ENCODE results near the gene KATNAL2.

The KATNAL2 gene

GRCh38 chr18:46917108-46917802, at the start of gene KATNAL2, which contains the start of gene PIAS2:
KATNAL2 (plus strand) TSS chr18:46917602; CDS start chr18:46946873, 29,271 bp downstream.
PIAS2 (minus strand) TSS chr18:46917507; CDS start chr18:46917345, 162 bp downstream.
- H3K27ac ChIP-seq (ENCODE audit: low read depth in 2 of 2, low read length in 2 of 2), result peak within 1 kb of the TSS; percentile 80 to 87
- H3K9me3 ChIP-seq (ENCODE audit: control insufficient read depth in 2 of 2, low read length in 2 of 2), result no peaks in the 10 kb centered on the region
- H3K9ac ChIP-seq (ENCODE audit: low read depth in 1 of 2, low read length in 2 of 2), result peak within 1 kb of the TSS; percentile 79 to 92

GRCh38 chr18:46868169-46868921, 49.1 kb upstream of the KATNAL2 start:
- H3K9ac ChIP-seq (ENCODE audit: low read depth in 1 of 2, low read length in 2 of 2), result no peak overlapping the region
- no peaks in the 10 kb centered on the region for H3K4me1 ChIP-seq (ENCODE audit: control insufficient read depth in 2 of 2, insufficient read depth in 2 of 2, low read length in 2 of 2)
- peak overlapping the region in 1 of 2 donors; percentile 11 for H3K27ac ChIP-seq (ENCODE audit: low read depth in 2 of 2, low read length in 2 of 2)
- no peaks in the 10 kb centered on the region for H3K27me3 ChIP-seq (ENCODE audit: control insufficient read depth in 2 of 2, insufficient read depth in 2 of 2, low read length in 2 of 2)
- peaks cover 3 to 7% of the 10 kb centered on the region in 2 donors for H3K36me3 ChIP-seq (ENCODE audit: control insufficient read depth in 2 of 2, insufficient read depth in 2 of 2, low read length in 2 of 2)
- no peak overlapping the region for H3K4me3 ChIP-seq (ENCODE audit: low read length in 2 of 2)
- peaks cover 6 to 13% of the 10 kb centered on the region in 2 donors for H3K9me3 ChIP-seq (ENCODE audit: control insufficient read depth in 2 of 2, low read length in 2 of 2)

More at GRCh38 chr18:46917108-46917802, at the start of gene KATNAL2, which contains the start of gene PIAS2:
- Histone ChIP-seq H3K36me3 (ENCODE audit: control insufficient read depth in 2 of 2, insufficient read depth in 2 of 2, low read length in 2 of 2) (no peaks in the 10 kb centered on the region), H3K4me1 (ENCODE audit: control insufficient read depth in 2 of 2, insufficient read depth in 2 of 2, low read length in 2 of 2) (peaks cover 3 to 8% of the 10 kb centered on the region in 2 donors), H3K27me3 (ENCODE audit: control insufficient read depth in 2 of 2, insufficient read depth in 2 of 2, low read length in 2 of 2) (no peaks in the 10 kb centered on the region), H3K4me3 (ENCODE audit: low read length in 2 of 2) (peak within 1 kb of the TSS; percentile 69 to 96)

- Histone ChIP-seq H3K27me3 (ENCODE audit: control insufficient read depth in 2 of 2, insufficient read depth in 2 of 2, low read length in 2 of 2) (no peaks in the 10 kb centered on the region), H3K27ac (ENCODE audit: low read depth in 2 of 2, low read length in 2 of 2) (peak overlapping the region; percentile 6 to 49), H3K36me3 (ENCODE audit: control insufficient read depth in 2 of 2, insufficient read depth in 2 of 2, low read length in 2 of 2) (peaks cover 0 to 4% of the 10 kb centered on the region in 2 donors), H3K9me3 (ENCODE audit: control insufficient read depth in 2 of 2, low read length in 2 of 2) (peaks cover 13 to 15% of the 10 kb centered on the region in 2 donors), H3K9ac (ENCODE audit: low read depth in 1 of 2, low read length in 2 of 2) (no peak overlapping the region), H3K4me1 (ENCODE audit: control insufficient read depth in 2 of 2, insufficient read depth in 2 of 2, low read length in 2 of 2) (no peaks in the 10 kb centered on the region), H3K4me3 (ENCODE audit: low read length in 2 of 2) (no peak overlapping the region)
These were observed 39.9 kb upstream of the KATNAL2 start for GRCh38 chr18:46877329-46877987.

GRCh38 chr18:46883180-46883579, 34.2 kb upstream of the KATNAL2 start:
- Histone ChIP-seq H3K4me1 (ENCODE audit: control insufficient read depth in 2 of 2, insufficient read depth in 2 of 2, low read length in 2 of 2) (peaks cover 5 to 6% of the 10 kb centered on the region in 2 donors), H3K27ac (ENCODE audit: low read depth in 2 of 2, low read length in 2 of 2) (no peak overlapping the region), H3K4me3 (ENCODE audit: low read length in 2 of 2) (no peak overlapping the region), H3K9me3 (ENCODE audit: control insufficient read depth in 2 of 2, low read length in 2 of 2) (peaks cover 0 to 6% of the 10 kb centered on the region in 2 donors), H3K9ac (ENCODE audit: low read depth in 1 of 2, low read length in 2 of 2) (no peak overlapping the region), H3K27me3 (ENCODE audit: control insufficient read depth in 2 of 2, insufficient read depth in 2 of 2, low read length in 2 of 2) (no peaks in the 10 kb centered on the region), H3K36me3 (ENCODE audit: control insufficient read depth in 2 of 2, insufficient read depth in 2 of 2, low read length in 2 of 2) (peaks cover 0 to 4% of the 10 kb centered on the region in 2 donors)

GRCh38 chr18:46886893-46887292, 30.5 kb upstream of the KATNAL2 start:
- H3K9me3 ChIP-seq (ENCODE audit: control insufficient read depth in 2 of 2, low read length in 2 of 2), result peaks cover 4 to 9% of the 10 kb centered on the region in 2 donors

GRCh38 chr18:46888965-46889364, 28.4 kb upstream of the KATNAL2 start:
- no peaks in the 10 kb centered on the region for H3K27me3 ChIP-seq (ENCODE audit: control insufficient read depth in 2 of 2, insufficient read depth in 2 of 2, low read length in 2 of 2)
- H3K9me3 ChIP-seq (ENCODE audit: control insufficient read depth in 2 of 2, low read length in 2 of 2), result peaks cover 4 to 9% of the 10 kb centered on the region in 2 donors
- peaks cover 4 to 5% of the 10 kb centered on the region in 2 donors for H3K4me1 ChIP-seq (ENCODE audit: control insufficient read depth in 2 of 2, insufficient read depth in 2 of 2, low read length in 2 of 2)
- peaks cover 13 to 21% of the 10 kb centered on the region in 2 donors for H3K36me3 ChIP-seq (ENCODE audit: control insufficient read depth in 2 of 2, insufficient read depth in 2 of 2, low read length in 2 of 2)
- no peak overlapping the region for H3K27ac ChIP-seq (ENCODE audit: low read depth in 2 of 2, low read length in 2 of 2)
- H3K4me3 ChIP-seq (ENCODE audit: low read length in 2 of 2), result no peak overlapping the region
- H3K9ac ChIP-seq (ENCODE audit: low read depth in 1 of 2, low read length in 2 of 2), result no peak overlapping the region

More at GRCh38 chr18:46886893-46887292, 30.5 kb upstream of the KATNAL2 start:
- peaks cover 5 to 6% of the 10 kb centered on the region in 2 donors for H3K4me1 ChIP-seq (ENCODE audit: control insufficient read depth in 2 of 2, insufficient read depth in 2 of 2, low read length in 2 of 2)
- H3K27ac ChIP-seq (ENCODE audit: low read depth in 2 of 2, low read length in 2 of 2), result no peak overlapping the region
- peaks cover 13 to 21% of the 10 kb centered on the region in 2 donors for H3K36me3 ChIP-seq (ENCODE audit: control insufficient read depth in 2 of 2, insufficient read depth in 2 of 2, low read length in 2 of 2)
- H3K27me3 ChIP-seq (ENCODE audit: control insufficient read depth in 2 of 2, insufficient read depth in 2 of 2, low read length in 2 of 2), result no peaks in the 10 kb centered on the region
- H3K9ac ChIP-seq (ENCODE audit: low read depth in 1 of 2, low read length in 2 of 2), result no peak overlapping the region
- H3K4me3 ChIP-seq (ENCODE audit: low read length in 2 of 2), result no peak overlapping the region

- Histone ChIP-seq H3K36me3 (ENCODE audit: control insufficient read depth in 2 of 2, insufficient read depth in 2 of 2, low read length in 2 of 2) (peaks cover 13 to 21% of the 10 kb centered on the region in 2 donors), H3K9me3 (ENCODE audit: control insufficient read depth in 2 of 2, low read length in 2 of 2) (peaks cover 4 to 9% of the 10 kb centered on the region in 2 donors), H3K4me3 (ENCODE audit: low read length in 2 of 2) (no peak overlapping the region), H3K9ac (ENCODE audit: low read depth in 1 of 2, low read length in 2 of 2) (no peak overlapping the region), H3K27me3 (ENCODE audit: control insufficient read depth in 2 of 2, insufficient read depth in 2 of 2, low read length in 2 of 2) (no peaks in the 10 kb centered on the region), H3K27ac (ENCODE audit: low read depth in 2 of 2, low read length in 2 of 2) (no peak overlapping the region), H3K4me1 (ENCODE audit: control insufficient read depth in 2 of 2, insufficient read depth in 2 of 2, low read length in 2 of 2) (peaks cover 2 to 4% of the 10 kb centered on the region in 2 donors)
These were observed 25.6 kb upstream of the KATNAL2 start for GRCh38 chr18:46891742-46892214.

GRCh38 chr18:46892842-46893241, 24.6 kb upstream of the KATNAL2 start:
- Histone ChIP-seq H3K9ac (ENCODE audit: low read depth in 1 of 2, low read length in 2 of 2) (no peak overlapping the region), H3K36me3 (ENCODE audit: control insufficient read depth in 2 of 2, insufficient read depth in 2 of 2, low read length in 2 of 2) (peaks cover 13 to 21% of the 10 kb centered on the region in 2 donors), H3K4me1 (ENCODE audit: control insufficient read depth in 2 of 2, insufficient read depth in 2 of 2, low read length in 2 of 2) (no peaks in the 10 kb centered on the region), H3K27ac (ENCODE audit: low read depth in 2 of 2, low read length in 2 of 2) (no peak overlapping the region), H3K27me3 (ENCODE audit: control insufficient read depth in 2 of 2, insufficient read depth in 2 of 2, low read length in 2 of 2) (no peaks in the 10 kb centered on the region), H3K4me3 (ENCODE audit: low read length in 2 of 2) (no peak overlapping the region), H3K9me3 (ENCODE audit: control insufficient read depth in 2 of 2, low read length in 2 of 2) (peaks cover 4 to 9% of the 10 kb centered on the region in 2 donors)

GRCh38 chr18:46893360-46893759, 24.0 kb upstream of the KATNAL2 start:
- Histone ChIP-seq H3K27ac (ENCODE audit: low read depth in 2 of 2, low read length in 2 of 2) (no peak overlapping the region), H3K4me1 (ENCODE audit: control insufficient read depth in 2 of 2, insufficient read depth in 2 of 2, low read length in 2 of 2) (no peaks in the 10 kb centered on the region), H3K36me3 (ENCODE audit: control insufficient read depth in 2 of 2, insufficient read depth in 2 of 2, low read length in 2 of 2) (peaks cover 12 to 20% of the 10 kb centered on the region in 2 donors), H3K9ac (ENCODE audit: low read depth in 1 of 2, low read length in 2 of 2) (no peak overlapping the region), H3K9me3 (ENCODE audit: control insufficient read depth in 2 of 2, low read length in 2 of 2) (peaks cover 4 to 9% of the 10 kb centered on the region in 2 donors), H3K27me3 (ENCODE audit: control insufficient read depth in 2 of 2, insufficient read depth in 2 of 2, low read length in 2 of 2) (no peaks in the 10 kb centered on the region), H3K4me3 (ENCODE audit: low read length in 2 of 2) (no peak overlapping the region)
